LNCaP clone FGC (cell line): Measurements from ENCODE around the gene RASSF7.

Source experiments
- DNase-seq: peaks from one replicate; pipeline ENCODE4 v3.0.0-alpha.2; 2011; ENCODE audit warnings: low read depth
- H3K4me3 ChIP-seq: 2 replicates; pipeline ENCODE4 v1.5.1; 2011; ENCODE audit warnings: mild to moderate bottlenecking, low read depth, low read length, control low read depth
- TF ChIP-seq, protein P1 (sequence below): IDR thresholded peaks from 2 replicates; pipeline ENCODE4 v1.5.1; 2012; ENCODE audit warnings: mild to moderate bottlenecking; ENCODE audit not compliant: control insufficient read depth, insufficient read depth; ENCODE audit errors: extremely low read depth

RASSF7 gene

DNA sequence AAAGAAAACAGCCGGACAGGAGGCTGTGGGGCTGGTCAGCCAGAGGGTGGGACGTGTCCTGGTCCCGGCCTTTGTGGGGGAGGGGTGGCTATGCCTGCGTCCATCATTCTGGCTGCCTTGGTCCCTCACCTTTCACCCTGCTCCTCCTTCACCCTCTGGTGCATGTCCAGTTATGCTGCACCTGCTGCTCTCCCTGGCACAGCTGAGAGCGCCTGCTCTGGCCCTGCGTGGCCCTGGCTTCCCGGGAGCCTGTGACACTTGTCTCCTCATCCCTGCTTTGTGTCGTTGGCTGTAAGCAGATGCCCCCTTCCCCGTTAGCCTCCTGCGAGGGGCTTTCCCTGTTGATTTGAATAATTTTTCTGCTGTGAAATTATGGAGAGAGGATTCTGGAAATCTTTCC, 32.1 kb downstream of the RASSF7 start:
- TF ChIP-seq, protein P1, sequence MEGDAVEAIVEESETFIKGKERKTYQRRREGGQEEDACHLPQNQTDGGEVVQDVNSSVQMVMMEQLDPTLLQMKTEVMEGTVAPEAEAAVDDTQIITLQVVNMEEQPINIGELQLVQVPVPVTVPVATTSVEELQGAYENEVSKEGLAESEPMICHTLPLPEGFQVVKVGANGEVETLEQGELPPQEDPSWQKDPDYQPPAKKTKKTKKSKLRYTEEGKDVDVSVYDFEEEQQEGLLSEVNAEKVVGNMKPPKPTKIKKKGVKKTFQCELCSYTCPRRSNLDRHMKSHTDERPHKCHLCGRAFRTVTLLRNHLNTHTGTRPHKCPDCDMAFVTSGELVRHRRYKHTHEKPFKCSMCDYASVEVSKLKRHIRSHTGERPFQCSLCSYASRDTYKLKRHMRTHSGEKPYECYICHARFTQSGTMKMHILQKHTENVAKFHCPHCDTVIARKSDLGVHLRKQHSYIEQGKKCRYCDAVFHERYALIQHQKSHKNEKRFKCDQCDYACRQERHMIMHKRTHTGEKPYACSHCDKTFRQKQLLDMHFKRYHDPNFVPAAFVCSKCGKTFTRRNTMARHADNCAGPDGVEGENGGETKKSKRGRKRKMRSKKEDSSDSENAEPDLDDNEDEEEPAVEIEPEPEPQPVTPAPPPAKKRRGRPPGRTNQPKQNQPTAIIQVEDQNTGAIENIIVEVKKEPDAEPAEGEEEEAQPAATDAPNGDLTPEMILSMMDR, result no peak
- no peak overlapping the region for H3K4me3 ChIP-seq
- no peak for DNase-seq

DNA sequence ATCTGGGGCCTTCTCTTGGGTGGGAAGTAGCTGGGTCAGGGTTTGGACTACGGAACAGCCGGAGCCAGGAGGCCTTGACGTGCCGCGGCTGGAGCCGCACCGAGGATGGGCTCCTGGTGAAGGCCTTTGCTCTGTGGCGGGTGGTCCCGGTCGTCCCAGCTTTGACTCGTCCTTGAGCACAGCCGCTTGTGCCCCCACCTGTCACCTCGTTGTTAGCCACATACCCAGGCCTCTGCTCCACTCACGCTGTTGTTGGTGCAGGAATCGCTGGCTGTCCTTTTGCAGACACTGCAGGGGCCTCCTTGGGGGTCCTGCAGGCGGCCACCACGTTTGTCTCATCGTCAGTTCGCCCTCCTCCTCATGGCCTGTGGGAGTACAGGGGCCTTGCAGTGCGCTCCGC, 32.6 kb downstream of the RASSF7 start:
- DNase-seq, result no peak
- no peak overlapping the region for H3K4me3 ChIP-seq
- TF ChIP-seq, protein P1, result no peak

DNA sequence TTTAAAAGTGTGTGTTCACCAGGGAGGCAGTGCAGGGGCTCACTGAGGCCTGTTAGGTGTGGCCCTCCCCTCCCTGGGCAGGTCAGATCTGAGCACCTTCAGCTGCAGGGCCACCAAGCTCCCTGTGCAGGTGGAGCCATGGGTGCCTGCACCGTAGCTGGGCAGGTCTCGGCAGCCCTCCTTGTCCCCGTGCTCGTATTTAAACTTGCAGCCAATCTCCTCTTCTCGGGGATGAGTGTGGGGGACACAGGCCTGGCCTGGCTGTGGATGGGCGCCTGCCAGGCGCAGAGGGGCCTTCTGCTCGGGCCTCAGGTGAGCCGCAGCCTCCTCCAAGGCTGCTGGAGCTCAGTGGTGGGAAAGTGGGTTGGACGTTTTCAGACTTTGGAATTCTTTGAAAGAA, 34.6 kb downstream of the RASSF7 start:
- TF ChIP-seq, protein P1, result no peak

DNA sequence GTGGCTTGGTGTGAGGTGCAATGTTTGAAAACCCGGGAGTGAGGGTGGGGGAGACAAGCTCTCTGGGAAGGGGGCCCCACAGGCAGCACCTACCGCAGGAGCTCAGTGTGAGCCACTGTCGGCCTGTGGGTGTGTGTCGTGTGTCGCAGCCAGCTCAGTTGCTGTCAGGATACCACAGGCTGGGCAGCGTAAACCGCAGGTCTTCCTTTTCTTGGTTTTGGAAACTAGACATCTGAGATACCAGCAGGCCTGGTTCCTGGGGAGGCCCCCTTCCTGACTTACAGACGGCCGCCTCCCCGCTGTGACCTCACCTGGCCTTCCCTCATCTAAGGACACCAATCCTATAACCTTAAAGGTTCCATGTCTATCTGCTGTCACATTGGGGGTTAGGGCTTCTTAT, 35.6 kb downstream of the RASSF7 start:
- DNase-seq, result no peak
- no peak overlapping the region for H3K4me3 ChIP-seq
- TF ChIP-seq, protein P1, result no peak

More for the DNA sequence above, 34.6 kb downstream of the RASSF7 start:
- H3K4me3 ChIP-seq, result no peak overlapping the region
- DNase-seq, result no peak

DNA sequence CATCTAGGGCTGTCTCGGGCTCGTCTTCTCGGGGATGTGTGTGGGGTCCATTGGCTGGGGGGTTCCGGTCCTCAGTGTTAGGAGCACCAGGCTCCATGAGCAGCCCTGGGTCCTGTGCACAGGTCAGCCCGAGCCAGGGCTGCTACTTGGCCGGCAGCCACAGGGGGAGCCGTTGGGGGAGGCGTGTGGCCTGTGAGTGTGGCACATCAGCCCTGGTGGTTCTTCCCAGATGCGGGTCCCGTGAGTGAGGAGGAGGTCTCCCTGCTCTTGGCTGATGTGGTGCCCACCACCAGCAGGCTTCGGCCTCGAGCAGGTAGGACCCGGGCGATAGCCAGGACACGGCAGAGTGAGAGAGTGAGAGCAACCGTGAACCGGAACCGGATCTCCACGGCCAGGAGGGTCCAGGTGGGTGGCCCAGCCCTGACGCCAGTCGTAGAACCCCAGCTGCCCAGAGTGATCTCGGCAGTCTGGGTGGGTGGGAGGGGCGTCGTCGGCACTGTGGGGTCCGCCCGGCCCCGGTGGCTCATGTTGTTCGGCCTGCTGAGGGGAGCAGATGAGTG, 36.5 kb downstream of the RASSF7 start:
- no peak for DNase-seq
- TF ChIP-seq, protein P1, result no peak
- H3K4me3 ChIP-seq, result no peak overlapping the region

DNA sequence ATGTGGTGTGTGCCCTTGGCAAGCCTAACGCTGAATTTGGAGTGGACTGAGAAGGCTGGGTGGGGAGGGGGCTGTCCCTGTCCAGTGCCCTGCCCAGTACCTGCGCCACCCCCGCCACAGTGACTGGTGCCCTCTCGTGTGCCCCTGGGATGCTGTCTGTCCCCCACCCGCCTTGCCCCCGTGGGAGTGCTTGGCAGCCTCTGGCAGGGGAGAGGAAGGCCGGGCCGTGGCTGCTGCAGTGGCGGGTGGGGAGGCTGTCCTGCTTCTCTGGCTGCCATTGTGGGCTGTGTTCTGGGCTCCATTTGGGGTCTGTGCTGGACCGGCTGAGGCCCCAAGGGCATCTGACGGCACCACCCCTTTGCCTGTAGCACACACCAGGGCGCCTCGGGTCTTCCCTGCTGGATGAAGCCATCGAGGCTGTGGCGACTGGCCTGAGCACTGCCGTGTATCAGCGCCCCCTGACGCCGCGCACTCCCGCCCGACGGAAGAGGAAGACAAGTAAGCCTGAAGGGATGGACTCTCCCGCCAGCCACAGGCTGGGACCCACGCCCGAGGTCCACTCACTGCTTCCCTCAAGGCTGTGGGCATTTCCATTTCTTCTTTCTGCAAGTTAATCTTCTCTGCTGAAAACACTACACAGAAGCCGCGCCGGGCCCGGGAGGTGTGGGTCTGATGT, 37.4 kb downstream of the RASSF7 start:
- no peak for DNase-seq
- no peak overlapping the region for H3K4me3 ChIP-seq
- TF ChIP-seq, protein P1, result no peak

DNA sequence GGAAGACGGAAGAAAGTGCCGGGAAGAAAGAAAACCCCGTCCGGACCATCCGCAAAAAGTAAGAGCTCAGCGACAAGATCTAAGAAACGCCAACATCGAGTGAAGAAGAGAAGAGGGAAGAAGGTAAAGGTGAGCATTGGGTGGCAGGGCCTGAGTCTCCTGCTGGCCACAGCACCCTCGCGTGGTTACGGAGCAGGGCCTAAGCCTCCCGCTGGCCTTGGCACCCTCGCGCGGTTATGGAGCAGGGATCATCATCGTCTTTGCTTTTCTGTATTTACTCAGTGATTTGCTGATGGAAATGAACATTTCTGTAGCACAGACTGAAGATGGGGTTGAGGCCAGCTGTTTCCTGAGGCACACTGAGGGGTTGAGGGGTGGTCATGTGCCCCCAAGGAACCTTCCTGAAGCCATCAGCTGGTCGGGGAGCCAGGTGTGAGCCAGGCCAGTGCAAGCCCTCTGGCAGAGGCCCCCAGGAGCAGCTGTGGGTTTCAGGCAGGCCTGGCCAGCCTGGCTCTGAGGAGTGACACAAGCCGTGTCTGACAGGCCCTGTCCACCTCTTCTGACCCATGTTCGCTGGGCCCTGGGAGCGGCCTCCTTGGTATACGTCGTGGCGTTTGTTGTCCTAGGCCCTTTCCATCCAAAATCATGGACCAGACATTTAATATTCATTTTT, 40.9 kb downstream of the RASSF7 start:
- no peak overlapping the region for H3K4me3 ChIP-seq
- no peak for DNase-seq
- TF ChIP-seq, protein P1, result no peak
